GM18870 (cell line): Measurements from ENCODE around the gene SHLD1.

ENCODE experiments used
- ATAC-seq: cut with Tn5 transposase; IDR thresholded peaks from one replicate; pipeline ENCODE4 v1.9.1; 2021; ENCODE audit warnings: moderate library complexity; ENCODE audit not compliant: unreplicated experiment

SHLD1 gene

GRCh38 chr20:5886788-5887187 is 136.6 kb downstream of the SHLD1 start:
- ATAC-seq = no peak

GRCh38 chr20:5887386-5887785 is 137.2 kb downstream of the SHLD1 start:
- ATAC-seq = no peak

GRCh38 chr20:5888041-5888440 is 137.8 kb downstream of the SHLD1 start:
- ATAC-seq = no peak

GRCh38 chr20:5890773-5891441 is 140.7 kb downstream of the SHLD1 start:
- ATAC-seq = no peak

DNA sequence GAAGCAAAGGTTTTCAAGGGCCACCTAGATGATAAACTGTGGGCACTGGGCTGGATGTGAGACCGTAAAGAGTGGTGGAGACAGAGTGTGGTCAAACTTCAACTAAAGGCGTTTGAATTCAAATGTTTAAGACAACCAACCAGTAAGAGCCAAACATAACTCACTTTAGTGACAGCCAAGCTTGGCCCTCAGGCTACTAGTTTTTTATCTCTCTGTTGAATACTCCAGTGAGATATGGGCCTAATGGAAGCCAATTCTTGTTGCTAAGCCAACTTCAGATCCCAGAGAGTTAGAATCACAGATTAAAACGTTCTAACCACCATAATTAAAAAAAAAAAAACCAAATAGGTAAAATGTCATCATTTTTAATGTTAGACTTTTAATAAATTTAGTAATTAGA is 142.9 kb downstream of the SHLD1 start:
- no peak for ATAC-seq

DNA sequence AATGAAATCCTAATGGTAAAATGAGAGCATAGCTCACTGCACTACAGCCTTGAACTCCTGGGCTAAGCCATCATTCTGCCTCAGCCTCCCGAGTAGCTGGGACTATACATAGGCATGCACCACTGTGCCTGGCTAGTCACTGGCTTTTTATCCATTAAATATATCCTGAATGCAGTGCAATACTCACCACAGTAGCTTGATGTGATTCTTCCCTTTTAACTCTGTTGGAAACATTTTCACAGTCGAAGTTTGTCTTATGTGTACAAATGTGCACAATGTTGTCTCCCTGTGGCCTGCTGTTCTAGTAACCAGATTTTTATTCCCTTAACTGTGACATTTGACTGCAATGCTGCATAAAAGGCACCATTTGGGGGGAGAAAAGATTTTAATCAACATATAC is 143.4 kb downstream of the SHLD1 start:
- no peak for ATAC-seq

GRCh38 chr20:5895626-5896025 is 145.4 kb downstream of the SHLD1 start:
- no peak for ATAC-seq

- ATAC-seq = no peak
Observed at GRCh38 chr20:5899444-5899843, 149.2 kb downstream of the SHLD1 start.

GRCh38 chr20:5900908-5901307 is 150.7 kb downstream of the SHLD1 start:
- no peak for ATAC-seq

- ATAC-seq = no peak
Observed at GRCh38 chr20:5908981-5909380, 158.8 kb downstream of the SHLD1 start.

DNA sequence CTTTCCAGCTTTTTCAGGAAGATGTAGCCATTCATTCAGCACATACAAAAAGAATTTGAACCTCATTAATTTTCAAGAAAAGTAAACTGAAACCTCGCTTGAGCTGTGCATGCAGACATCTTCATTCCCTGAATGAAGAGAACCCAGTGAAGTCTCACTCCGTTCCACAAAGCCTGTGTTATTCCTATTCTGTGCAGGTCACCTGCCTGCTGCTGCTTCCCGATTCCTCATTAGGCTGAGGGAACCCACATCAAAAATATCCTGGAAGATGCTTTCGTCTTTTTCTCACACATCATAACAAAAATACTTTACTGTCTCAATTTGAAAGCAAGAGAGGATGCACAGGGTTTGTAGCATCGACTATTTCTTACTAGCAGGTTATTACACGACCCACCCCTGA is 160.0 kb downstream of the SHLD1 start:
- no peak for ATAC-seq

DNA sequence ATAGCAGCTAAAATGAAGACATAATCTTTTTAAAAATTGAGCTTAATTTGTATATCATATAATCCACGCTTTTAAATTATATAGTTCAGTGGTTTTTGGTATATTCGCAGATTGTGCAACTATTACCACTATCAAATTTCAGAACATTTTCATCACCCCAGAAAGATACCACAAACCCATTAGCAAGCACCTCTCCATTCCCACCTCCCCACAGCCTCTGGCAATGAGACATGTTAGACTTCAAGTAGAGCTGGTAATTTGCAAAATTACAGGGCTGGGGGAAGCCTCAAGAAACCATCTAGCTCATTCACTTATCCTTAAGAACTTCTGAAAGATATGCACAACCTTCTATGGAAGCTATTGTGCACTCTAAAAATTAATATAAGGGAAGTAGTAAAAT is 163.0 kb downstream of the SHLD1 start:
- no peak for ATAC-seq
